T-helper 1 cell treated with Interleukin-12 subunit alpha and Interleukin-12 subunit beta and Interleukin-4 antibody, amounts not matched to agents 30 ng/mL and 1 ng/mL, for 36 hours (primary cell): ENCODE data around the gene MMP19. TPM values are rescaled to one million over a fixed set of nuclear protein-coding genes. Genes with fewer than 3 reads are reported as not detected.
"Not testable (repeated sequence)": the region's sequence is repeated elsewhere in the genome, so short reads cannot be mapped to it uniquely, and the experiment has no call there.

Experiments
- intact Hi-C: fragments of 100-400 bp; cut with micrococcal nuclease; formaldehyde crosslinking; loops from one replicate; pipeline ENCODE4 v1.15.1; 2024
- total RNA-seq: library from RNA; stranded (reverse); gene quantifications from 2 replicates; pipeline ENCODE4 v1.2.3, GENCODE V29; 2022

Gene MMP19
- total RNA-seq, result 0.12 TPM in 1 of 2 replicates, not detected in the other

DNA sequence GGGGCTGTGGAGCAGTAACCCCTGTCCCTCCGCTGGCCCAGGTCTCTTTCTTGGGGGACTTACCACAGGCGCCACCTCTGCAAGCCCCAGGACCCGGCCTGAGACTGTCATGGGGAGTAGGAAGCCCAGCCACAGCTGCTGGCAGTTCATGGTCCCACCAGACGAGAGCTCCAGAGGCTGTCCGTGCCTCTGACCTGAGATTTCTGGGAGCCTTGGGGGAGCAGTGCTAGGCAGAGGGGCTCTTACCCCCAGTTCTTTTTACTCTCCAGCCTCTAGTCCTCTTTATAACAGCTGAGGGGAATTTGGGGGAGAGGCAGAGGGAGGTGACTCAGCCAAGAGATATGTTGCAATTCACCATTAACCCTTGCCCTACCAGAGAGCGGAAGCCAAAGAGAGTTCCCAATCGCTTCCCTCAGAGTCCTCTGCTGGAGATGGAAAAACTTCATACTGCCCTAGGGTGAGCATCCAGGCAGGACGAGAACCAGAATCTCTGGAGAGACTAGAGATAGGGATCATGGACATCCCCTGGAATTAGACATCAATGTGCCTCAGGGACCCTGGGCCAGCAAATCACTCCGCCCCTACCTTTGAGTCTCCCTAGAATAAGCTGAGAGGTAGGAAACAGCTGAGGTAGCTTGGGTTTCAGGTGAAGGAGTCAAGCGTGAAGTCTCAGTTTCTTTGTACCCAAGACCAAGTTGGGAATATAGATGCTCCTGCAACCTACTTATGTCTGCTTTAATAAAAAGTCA is at the start of gene MMP19:
MMP19 (minus strand) TSS at position 256 of the 749 bp plus-strand sequence; CDS start at position 150, 106 bp downstream.
- intact Hi-C loops, result no loop called here

- intact Hi-C loops, result no loop called here
Measured at GRCh38 chr12:55891310-55891709, 48.6 kb upstream of the MMP19 start.

GRCh38 chr12:55885113-55885512 is 42.4 kb upstream of the MMP19 start:
- intact Hi-C loops, result no loop called here

DNA sequence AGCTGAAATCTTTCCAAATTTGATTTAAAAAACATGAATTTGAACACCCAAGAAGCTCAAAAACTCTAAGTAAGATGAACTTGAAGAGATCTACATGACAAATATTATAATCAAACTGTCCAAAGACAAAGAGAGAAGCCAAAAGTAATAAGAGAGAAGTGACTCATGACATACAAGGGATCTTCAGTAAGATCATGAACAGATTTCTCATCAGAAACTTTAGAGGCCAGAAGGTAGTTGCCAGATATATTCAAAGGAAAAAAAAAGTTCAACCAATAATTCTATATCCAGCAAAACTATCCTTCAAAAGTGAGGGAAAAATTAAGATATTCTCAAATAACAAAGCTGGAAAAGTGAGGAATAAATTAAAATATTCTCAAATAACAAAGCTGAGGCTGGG is 35.1 kb upstream of the MMP19 start:
- intact Hi-C loops, result no loop called here

DNA sequence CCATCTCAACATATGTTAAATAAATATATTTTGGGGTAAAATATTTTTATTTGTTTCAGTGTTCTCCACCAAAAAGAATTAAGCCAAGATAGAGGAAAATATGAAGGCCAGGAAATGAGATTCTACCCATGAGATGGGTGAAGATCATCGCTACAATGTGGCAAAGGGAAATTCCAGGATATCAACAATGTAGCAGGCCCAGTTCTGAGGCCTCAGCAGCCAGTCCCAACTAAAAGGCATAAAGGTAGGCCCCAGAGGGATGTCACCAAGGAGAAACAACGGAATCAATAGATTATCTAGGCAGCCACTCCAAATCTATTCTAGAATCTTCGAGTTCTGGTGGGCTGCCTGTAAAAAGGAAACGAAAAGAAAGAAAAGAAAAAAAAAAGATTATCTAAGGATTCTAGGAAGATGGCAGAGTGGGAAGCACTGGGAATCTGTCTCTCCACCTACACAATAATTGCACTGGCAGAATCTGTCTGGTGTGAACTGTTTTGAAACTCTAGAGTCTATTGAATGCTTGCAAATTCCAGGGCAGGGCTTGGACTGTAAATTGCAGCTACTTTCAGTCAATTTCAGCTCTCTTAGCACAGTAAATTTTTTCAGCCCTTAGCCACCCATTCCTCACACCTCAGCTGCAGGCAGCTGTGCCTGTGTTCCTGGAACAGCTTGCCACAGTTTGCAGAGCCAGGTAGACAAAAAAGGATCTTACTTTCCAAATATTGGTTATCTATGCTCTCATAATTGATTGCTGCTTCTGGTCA is 33.1 kb upstream of the MMP19 start:
- intact Hi-C loops, result no loop called here

DNA sequence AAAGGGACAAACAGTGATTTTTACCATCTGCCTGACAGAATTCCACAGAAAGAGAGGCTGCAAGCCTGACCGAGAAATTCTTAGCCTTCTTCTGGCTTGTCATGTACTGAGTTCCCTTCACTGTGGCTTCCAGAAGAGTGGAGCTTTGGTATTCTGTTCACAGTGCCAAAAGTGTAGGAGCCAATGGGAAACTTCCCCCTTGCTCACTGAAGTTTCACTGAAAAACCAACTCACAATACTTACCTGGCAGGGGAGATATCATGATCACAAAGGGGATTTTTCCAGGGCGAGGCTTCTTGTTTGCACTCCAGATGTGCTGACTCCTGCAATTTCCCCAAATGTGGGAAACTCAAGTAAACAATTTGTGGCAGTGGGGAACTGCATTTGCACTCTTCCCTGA is 31.7 kb upstream of the MMP19 start:
- intact Hi-C loops, result no loop called here

DNA sequence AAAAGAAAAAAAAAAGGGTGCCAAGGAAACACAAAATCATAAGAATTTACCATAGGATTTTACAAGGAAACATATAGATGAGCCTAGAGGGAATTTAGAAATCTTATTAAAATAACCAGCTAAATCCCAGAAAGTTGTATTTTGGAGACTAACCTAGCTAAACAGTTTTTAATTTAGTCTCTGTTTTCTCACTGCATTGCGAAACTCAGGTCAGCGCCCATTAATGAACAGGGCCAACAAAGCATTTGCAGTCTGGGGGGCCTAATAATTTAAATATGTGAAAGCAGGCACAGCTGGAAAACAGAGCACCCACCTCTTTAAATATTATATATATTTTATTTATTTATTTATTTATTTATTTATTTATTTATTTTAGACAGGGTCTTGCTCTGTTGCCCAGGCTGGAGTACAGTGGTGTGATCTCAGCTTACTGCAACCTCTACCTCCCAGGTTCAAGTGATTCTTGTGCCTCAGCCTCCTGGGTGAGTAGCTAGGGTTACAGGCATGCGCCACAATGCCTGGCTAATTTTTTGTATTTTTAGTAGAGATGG is 23.8 kb upstream of the MMP19 start:
- intact Hi-C loops, result not testable (repeated sequence)

DNA sequence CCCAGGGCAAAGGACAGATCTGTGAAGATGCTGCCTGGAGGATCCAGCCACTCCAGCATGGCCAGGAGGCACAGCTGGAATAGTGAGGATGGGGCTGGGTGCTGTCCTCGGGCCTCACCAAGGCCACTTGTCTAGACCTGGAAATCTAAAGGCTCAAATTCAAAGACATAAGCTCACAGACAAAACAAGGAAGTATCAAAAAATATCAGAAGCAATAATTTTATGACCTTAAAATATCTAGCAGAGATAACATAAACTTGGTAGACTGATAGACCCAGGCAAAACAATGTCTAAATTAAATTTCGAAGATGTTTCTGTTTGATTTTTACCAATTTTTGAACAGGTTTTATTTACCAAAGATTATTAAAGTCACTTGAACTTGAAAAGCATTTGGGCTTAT is 22.6 kb upstream of the MMP19 start:
- intact Hi-C loops, result no loop called here

DNA sequence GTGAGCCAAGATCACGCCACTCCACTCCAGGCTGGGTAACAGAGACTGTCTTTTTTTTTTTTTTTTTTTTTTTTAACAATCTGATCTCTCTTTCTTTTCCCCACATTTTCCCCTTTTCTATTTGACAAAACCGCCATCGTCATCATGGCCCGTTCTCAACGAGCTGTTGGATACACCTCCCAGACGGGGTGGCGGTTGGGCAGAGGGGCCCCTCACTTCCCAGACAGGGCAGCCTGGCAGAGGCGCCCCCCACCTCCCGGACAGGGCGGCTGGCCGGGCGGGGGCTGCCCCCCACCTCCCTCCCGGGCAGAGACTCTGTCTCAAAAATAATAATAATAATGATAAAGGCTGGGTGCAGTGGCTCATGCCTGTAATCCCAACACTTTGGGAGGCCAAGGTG is 20.2 kb upstream of the MMP19 start:
- intact Hi-C loops, result not testable (repeated sequence)

DNA sequence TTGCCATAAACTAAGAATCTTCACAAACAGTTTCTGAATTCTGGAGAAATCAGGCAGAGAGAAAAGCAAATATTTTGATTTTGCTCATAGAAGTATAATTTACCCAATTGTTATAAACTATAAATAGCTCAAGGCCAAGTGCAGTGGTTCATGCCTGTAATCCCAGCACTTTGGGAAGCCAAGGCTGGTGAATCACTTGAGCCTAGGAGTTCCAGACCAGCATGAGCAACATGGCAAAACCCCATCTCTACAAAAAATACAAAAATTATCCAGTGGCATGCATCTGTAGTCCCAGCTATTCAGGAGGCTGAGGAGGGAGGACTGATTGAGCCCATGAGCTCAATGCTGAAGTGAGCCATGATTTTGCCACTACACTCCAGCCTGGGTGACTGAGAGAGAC is 19.6 kb upstream of the MMP19 start:
- intact Hi-C loops, result no loop called here

- intact Hi-C loops, result no loop called here
Measured at GRCh38 chr12:55861871-55862270, 19.1 kb upstream of the MMP19 start.

DNA sequence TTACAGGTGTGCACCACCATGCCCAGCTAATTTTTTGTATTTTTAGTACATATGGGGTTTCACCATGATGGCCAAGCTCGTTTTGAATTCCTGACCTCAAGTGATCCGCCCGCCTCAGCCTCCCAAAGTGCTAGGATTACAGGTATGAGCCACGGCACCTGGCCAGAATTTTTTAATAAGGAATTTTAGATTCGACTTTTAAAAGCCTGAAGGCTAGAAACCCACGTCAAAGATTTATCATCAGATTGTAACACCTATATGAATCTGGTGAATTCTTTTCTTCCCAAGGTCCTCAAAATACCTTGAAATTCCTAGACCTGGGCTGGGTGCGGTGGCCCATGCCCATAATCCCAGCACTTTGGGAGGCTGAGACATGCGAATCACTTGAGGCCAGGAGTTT is 18.7 kb upstream of the MMP19 start:
- intact Hi-C loops, result no loop called here

GRCh38 chr12:55852740-55853139 is 10.0 kb upstream of the MMP19 start:
- intact Hi-C loops, result no loop called here

- intact Hi-C loops, result no loop called here
Measured at GRCh38 chr12:55850893-55851292, 8.2 kb upstream of the MMP19 start.

- intact Hi-C loops, result no loop called here
Measured at GRCh38 chr12:55850401-55850800, 7.7 kb upstream of the MMP19 start.

DNA sequence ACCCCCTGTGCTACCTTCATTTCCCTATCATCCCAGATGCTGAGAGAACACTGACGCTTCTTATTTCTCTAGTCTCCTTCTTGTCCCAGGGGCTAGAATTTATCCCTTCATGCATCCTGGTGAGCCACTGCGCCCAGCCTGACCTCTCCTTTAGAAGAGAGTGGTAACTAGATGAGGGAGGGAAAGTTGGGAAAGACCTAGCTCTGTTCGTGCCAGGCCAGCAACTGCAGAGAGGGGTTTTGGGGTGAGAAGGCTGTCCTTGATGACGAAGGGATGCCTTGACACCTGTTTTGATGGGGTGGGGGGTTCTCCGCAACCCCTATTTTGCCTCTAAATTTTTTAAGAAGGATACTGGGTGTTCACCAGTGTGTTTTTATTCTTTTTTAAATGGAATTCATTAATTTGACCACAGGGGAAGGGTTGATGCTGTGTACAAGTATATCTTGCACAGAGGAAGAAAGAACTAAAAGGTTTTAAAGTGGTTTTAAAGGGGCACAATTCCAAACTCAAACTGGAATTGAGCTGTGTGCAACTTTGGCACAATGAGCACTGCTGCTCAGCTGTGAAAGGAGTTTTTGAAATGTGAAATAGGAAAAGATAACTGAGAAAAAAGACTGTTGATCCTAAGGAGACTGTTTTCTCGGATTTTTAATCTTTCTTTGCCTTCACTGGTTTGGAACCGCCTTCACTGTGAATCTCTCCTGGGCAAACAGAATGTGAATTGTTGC is 7.0 kb upstream of the MMP19 start:
- intact Hi-C loops, result no loop called here

DNA sequence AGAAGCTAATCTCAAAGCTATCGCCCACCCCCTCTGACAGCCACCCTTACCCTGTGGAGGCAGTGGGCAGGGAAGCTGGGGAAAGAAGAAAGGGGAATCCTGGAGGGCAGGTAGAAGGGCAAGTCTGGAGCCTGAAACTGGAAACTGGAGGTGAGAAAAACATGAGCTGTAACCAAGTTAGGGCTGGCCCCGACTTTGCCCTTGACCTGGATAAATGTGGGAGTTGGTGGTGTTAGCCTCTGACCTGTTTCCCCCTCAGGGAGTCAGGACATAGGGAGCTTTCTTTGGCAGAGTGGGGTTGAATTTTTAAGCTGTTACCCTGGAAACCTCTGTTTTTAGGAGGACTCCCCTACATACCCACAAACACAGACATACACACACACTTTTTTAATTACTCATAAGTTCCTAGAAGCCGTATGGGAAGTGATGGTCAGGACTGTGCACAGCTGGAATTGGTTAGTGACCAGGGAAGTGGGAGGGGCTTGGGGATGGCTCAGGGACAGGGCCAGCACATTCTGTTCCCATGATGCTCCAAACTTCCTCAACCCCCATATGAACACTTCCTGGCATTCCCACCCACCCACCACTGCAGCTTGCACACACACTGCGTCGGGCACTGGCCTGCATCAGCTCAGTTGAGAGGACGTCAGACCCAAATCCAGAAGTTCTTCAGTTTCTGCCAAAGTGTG is 5.0 kb upstream of the MMP19 start:
- intact Hi-C loops, result no loop called here

GRCh38 chr12:55847033-55847432 is 4.3 kb upstream of the MMP19 start:
- intact Hi-C loops, result no loop called here

DNA sequence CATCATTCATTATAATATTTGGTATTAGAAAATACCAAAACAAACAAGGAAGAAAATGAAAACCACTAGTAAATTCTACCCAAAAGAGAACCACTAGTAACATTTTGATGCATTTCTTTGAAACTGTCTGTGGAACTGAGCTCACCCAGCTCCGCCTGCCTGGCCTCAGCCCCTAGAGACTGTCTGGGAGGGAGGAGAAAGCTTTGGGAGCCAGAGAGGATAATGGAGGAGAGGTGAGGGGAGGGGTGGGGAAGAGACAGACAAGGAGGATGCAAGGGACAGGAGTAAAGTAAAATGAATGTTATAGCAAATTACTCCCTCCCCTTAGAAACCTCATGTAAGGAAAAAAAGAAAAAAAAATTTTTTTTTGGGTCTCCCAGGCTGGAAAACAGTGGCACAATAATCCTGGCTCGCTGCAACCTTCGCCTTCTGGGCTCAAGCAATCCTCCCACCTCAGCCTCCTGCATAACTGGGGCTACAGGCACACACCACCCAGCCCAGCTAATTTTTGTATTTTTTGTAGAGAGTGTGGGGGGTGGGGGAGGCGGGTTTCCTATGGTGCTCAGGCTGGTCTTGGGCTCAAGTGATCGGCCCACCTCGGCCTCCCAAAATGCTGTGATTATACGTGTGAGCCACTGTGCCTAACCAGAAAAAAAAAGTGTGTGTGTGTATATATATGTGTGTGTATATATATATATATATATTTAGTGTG is 3.2 kb upstream of the MMP19 start:
- intact Hi-C loops, result no loop called here

GRCh38 chr12:55845361-55845760 is 2.6 kb upstream of the MMP19 start:
- intact Hi-C loops, result no loop called here

- intact Hi-C loops, result no loop called here
Measured at GRCh38 chr12:55844961-55845360, 2.2 kb upstream of the MMP19 start.
